ENCODE measurements around the gene MICAL2. TPM values are rescaled to one million over a fixed set of nuclear protein-coding genes. Genes with fewer than 3 reads are reported as not detected.

MICAL2 gene, protein sequence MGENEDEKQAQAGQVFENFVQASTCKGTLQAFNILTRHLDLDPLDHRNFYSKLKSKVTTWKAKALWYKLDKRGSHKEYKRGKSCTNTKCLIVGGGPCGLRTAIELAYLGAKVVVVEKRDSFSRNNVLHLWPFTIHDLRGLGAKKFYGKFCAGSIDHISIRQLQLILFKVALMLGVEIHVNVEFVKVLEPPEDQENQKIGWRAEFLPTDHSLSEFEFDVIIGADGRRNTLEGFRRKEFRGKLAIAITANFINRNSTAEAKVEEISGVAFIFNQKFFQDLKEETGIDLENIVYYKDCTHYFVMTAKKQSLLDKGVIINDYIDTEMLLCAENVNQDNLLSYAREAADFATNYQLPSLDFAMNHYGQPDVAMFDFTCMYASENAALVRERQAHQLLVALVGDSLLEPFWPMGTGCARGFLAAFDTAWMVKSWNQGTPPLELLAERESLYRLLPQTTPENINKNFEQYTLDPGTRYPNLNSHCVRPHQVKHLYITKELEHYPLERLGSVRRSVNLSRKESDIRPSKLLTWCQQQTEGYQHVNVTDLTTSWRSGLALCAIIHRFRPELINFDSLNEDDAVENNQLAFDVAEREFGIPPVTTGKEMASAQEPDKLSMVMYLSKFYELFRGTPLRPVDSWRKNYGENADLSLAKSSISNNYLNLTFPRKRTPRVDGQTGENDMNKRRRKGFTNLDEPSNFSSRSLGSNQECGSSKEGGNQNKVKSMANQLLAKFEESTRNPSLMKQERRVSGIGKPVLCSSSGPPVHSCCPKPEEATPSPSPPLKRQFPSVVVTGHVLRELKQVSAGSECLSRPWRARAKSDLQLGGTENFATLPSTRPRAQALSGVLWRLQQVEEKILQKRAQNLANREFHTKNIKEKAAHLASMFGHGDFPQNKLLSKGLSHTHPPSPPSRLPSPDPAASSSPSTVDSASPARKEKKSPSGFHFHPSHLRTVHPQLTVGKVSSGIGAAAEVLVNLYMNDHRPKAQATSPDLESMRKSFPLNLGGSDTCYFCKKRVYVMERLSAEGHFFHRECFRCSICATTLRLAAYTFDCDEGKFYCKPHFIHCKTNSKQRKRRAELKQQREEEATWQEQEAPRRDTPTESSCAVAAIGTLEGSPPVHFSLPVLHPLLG
- 100 to 1,000 TPM; 194 TPM for total RNA-seq

DNA sequence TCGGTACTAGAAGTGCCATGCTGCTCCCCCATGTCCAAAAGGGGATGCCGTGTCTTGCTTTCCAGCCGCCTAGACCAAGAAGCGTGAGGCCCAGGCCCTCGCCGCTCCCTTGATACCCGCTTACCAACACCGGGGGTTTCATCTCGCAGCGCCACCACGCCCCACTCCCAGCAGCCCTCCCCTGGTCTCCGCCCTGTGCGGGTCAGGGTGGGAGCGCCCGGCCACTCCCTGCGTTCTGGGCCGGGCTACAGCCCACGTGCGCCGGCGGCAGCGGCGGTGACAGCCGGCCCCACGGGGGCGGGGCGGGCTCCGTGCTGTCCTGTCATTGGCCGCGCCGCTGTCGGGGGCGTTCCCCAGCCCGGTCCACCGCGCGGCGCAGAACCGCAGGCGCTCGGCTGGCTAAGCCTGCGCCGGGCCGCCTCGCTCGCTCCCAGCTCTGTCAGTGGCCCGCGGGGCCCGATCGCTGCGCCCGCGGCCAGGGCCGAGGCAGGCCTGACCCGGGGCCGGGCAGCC is at the start of gene MICAL2:
MICAL2 (plus strand) TSS at position 390 of the 513 bp plus-strand sequence. CDS start 51,566 bp downstream, outside the sequence.
- Histone ChIP-seq H3K9me3 (no peaks in the 10 kb centered on the region), H3K4me1 (peaks cover 3% of the 10 kb centered on the region), H3K27me3 (no peaks in the 10 kb centered on the region), H3K27ac (peak within 1 kb of the TSS; percentile 84), H3K36me3 (no peaks in the 10 kb centered on the region), H3K9ac (ENCODE audit: low read depth in 2 of 2, low read length in 2 of 2) (peak within 1 kb of the TSS; percentile 76 to 95), H3K4me3 (peak within 1 kb of the TSS; percentile 84)
- no peak for TF ChIP-seq CTCF (IDR thresholded peaks at IDR 0.05)
- intact Hi-C loops (cut with DNase I), result no loop called here
- DNase-seq, result peak; percentile 91

DNA sequence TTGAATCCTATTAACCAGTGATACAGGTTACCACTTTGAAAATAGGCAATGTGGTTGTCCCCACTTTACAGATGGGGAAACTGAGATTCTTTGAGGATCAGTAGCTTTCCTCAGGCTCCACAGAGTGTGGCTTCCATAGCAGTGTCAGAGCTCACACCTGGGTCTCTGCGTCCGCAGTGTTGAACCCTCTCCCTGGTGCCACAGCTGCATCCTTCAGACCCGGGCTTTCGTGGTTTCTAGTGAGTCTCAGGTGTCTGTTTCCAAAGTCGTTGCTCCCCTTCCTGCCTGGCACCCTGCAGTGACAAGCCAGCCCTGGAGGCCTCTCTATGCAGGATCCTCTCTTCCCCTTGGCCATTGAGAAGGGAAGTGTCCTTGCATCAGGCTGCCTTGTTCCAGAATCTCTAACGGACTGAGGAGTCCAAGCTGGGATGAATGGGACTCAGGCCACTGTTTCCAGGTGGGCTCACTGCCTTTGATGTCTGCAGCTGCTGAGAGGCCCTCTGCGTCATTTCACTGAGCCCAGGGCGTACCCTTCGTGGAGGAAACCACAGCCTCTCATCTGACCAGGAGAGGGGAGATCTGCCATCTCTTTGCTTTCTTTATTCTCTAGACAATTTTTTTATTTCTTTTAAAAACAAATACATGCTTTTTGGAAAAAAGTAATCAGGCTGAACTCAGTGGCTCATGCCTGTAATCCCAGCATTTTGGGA is 48.4 kb upstream of the MICAL2 start:
- H3K27me3 ChIP-seq, result no peaks in the 10 kb centered on the region
- H3K9ac ChIP-seq (ENCODE audit: low read depth in 2 of 2, low read length in 2 of 2), result no peak overlapping the region
- intact Hi-C loops (cut with DNase I), result no loop called here
- H3K9me3 ChIP-seq, result no peaks in the 10 kb centered on the region
- DNase-seq, result no peak
- no peaks in the 10 kb centered on the region for H3K36me3 ChIP-seq
- H3K4me1 ChIP-seq, result peaks cover 3% of the 10 kb centered on the region
- no peak for TF ChIP-seq CTCF (IDR thresholded peaks at IDR 0.05)
- H3K4me3 ChIP-seq, result no peak overlapping the region
- no peak overlapping the region for H3K27ac ChIP-seq

DNA sequence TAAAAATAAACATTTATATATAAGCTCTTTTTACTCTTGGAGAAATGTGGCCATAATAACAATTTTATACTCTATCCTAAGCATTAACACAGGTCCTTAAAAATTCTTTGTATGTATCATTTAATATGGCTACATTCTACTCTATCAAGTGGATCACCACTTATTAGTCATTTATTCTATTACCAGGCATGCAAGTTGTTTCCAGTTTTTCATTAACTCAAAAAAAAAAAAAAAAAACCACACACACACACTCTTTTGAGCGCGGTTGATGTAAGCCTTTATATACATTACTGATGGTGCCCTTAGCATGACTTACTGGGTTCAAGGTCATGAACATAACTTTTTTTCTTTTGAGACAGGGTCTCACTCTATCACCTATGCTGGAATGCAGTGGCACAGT is 47.1 kb upstream of the MICAL2 start:
- no peaks in the 10 kb centered on the region for H3K9me3 ChIP-seq
- peaks cover 5% of the 10 kb centered on the region for H3K4me1 ChIP-seq
- intact Hi-C loops (cut with DNase I), result no loop called here
- no peak overlapping the region for H3K4me3 ChIP-seq
- no peaks in the 10 kb centered on the region for H3K27me3 ChIP-seq
- no peak overlapping the region for H3K27ac ChIP-seq
- H3K36me3 ChIP-seq, result no peaks in the 10 kb centered on the region
- DNase-seq, result no peak
- TF ChIP-seq CTCF (IDR thresholded peaks at IDR 0.05), result no peak
- no peak overlapping the region for H3K9ac ChIP-seq (ENCODE audit: low read depth in 2 of 2, low read length in 2 of 2)

GRCh38 chr11:12064136-12064953 is 46.0 kb upstream of the MICAL2 start:
- intact Hi-C loops (cut with DNase I), result no loop called here
- Histone ChIP-seq H3K4me1 (peaks cover 5% of the 10 kb centered on the region), H3K4me3 (no peak overlapping the region), H3K9me3 (no peaks in the 10 kb centered on the region), H3K36me3 (no peaks in the 10 kb centered on the region), H3K27ac (peak overlapping the region; percentile 11), H3K9ac (ENCODE audit: low read depth in 2 of 2, low read length in 2 of 2) (no peak overlapping the region), H3K27me3 (no peaks in the 10 kb centered on the region)
- TF ChIP-seq CTCF (IDR thresholded peaks at IDR 0.05), result no peak
- no peak for DNase-seq
